Renal pelvis (tissue), 4 donors: Measurements from ENCODE around the gene ABCA7. TPM values are rescaled to one million over a fixed set of nuclear protein-coding genes. Genes with fewer than 3 reads are reported as not detected.

Experiments
- DNase-seq: peaks from one replicate; pipeline ENCODE4 v3.0.0-alpha.2; 2013
- polyA plus RNA-seq, 3 donors: library from polyadenylated mRNA; unstranded; fragments of 120-200 nt; gene quantifications; one replicate each; pipeline ENCODE4 v1.2.1, GENCODE V29; 2013; ENCODE audit not compliant: insufficient read length in 3 of 3

The ABCA7 gene
- polyA plus RNA-seq, 3 donors: 8.9 to 11.6 (median 9.6) TPM

DNA sequence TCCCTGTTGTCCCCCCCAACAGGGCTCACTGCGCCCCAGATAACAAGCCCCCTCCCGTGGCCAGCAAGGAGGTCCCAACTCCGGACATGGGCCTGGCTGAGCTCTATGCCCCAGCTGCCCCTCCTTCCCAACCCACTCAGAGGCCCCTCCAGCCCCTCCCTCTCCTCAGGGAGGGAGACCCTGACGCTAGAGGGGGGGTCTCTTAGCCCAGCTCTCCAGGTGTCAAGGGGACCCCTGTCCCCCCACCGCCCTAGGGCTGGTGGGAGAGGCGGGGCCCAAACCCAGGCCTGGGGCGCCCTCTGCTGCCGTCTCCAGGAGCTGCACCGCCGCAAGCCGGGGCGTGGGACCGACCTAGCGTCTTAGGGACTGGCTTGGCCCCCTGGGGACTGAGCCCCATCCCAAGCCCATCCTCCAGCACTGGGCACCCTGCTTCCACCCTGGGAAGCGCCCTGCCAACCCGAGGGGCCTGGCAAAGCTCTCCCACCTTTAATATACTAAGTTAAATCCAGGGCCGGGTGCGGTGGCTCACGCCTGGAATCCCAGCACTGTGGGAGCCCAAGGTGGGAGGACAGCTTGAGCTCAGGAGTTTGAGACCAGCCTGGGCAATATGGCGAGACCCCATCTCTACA is 38.3 kb upstream of the ABCA7 start:
- DNase-seq: no peak

DNA sequence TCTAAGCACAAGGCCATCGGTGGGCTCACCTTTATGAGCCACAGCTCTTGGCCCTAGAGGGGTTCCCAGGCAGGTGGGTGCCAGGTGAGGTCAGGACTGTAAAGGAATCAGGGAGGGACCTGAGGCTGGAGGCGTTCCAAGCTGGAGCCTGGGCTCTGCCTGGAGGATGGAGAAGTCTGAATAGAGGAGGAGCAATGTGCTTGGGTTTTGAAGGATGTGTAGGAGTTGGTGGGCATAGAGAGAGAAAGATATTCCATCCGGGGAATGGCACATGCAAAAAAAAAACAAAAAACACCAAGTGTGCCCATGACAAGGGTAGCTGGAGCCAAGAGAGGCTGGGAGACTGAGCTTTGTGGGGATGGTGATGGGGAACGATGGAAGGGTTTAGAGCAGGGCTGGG is 37.3 kb upstream of the ABCA7 start:
- DNase-seq: no peak

DNA sequence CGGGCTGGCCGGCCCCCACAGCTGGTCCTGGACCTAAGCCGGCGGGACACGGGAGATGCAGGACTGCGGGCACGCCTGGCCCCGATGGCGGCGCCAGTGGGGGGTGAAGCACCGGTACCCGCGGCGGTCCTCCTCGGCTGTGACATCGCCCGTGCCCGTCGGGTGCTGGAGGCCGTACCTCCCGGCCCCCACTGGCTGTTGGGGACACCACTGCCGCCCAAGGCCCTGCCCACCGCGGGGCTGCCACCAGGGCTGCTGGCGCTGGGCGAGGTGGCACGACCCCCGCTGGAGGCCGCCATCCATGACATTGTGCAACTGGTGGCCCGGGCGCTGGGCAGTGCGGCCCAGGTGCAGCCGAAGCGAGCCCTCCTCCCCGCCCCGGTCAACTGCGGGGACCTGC is 36.6 kb upstream of the ABCA7 start:
- no peak for DNase-seq

DNA sequence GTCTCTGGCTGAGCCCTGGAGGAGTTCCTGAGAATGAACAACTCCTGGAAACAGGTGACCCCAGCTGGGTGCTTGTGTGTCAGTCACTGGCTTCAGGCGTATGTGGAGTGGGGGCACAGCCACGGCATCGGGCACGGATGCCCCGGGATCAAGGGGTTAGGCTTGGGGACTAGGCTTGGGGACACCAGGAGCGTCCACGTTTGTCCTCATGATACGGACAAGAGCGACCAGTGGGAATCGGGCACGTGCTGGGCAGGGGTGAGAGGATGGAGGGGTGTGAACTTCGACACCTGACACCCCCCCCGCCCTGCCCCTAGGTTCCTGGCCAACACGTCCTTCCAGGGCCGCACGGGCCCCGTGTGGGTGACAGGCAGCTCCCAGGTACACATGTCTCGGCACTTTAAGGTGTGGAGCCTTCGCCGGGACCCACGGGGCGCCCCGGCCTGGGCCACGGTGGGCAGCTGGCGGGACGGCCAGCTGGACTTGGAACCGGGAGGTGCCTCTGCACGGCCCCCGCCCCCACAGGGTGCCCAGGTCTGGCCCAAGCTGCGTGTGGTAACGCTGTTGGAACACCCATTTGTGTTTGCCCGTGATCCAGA is 35.6 kb upstream of the ABCA7 start:
- no peak for DNase-seq

DNA sequence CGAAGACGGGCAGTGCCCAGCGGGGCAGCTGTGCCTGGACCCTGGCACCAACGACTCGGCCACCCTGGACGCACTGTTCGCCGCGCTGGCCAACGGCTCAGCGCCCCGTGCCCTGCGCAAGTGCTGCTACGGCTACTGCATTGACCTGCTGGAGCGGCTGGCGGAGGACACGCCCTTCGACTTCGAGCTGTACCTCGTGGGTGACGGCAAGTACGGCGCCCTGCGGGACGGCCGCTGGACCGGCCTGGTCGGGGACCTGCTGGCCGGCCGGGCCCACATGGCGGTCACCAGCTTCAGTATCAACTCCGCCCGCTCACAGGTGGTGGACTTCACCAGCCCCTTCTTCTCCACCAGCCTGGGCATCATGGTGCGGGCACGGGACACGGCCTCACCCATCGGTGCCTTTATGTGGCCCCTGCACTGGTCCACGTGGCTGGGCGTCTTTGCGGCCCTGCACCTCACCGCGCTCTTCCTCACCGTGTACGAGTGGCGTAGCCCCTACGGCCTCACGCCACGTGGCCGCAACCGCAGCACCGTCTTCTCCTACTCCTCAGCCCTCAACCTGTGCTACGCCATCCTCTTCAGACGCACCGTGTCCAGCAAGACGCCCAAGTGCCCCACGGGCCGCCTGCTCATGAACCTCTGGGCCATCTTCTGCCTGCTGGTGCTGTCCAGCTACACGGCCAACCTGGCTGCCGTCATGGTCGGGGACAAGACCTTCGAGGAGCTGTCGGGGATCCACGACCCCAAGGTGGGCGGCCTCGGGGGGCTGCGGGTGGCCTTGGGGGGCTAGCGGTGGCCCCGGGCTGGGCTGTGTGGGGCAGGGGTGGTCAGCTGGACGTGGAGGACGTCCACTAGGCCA is 34.9 kb upstream of the ABCA7 start:
- no peak for DNase-seq

DNA sequence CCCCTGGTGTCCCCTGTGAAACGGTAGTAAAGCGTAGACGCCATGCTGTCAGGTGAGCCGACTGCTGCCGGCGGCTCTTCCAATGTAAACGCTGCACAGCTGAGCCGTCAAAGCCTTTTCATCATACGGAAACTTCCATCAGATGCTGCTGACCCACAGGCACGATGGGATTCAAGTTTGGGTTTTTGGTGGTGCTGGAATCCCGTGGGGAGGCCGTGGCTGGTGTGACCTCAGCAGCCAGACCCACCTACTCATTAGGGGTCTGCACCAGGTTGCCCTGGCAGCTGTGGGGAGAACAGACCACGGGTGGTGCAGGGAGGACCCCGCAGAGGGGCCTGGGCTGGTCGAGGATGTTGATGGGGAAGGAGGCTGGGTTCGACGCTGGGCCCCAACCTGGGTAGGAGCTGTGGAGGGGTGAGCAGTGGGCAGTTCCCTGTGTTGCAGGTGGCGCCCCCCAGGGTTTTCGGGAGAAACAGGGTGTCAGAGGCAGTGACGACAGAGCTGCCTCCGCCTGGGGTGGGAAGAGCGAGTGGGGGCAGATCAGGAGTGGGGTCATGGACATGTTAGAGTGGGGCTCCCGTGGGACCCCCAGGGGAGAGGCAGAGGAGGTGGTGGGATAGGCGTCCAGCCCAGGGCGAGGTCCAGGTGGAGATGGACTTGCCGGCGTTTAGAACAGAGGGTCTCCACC is 33.1 kb upstream of the ABCA7 start:
- no peak for DNase-seq

DNA sequence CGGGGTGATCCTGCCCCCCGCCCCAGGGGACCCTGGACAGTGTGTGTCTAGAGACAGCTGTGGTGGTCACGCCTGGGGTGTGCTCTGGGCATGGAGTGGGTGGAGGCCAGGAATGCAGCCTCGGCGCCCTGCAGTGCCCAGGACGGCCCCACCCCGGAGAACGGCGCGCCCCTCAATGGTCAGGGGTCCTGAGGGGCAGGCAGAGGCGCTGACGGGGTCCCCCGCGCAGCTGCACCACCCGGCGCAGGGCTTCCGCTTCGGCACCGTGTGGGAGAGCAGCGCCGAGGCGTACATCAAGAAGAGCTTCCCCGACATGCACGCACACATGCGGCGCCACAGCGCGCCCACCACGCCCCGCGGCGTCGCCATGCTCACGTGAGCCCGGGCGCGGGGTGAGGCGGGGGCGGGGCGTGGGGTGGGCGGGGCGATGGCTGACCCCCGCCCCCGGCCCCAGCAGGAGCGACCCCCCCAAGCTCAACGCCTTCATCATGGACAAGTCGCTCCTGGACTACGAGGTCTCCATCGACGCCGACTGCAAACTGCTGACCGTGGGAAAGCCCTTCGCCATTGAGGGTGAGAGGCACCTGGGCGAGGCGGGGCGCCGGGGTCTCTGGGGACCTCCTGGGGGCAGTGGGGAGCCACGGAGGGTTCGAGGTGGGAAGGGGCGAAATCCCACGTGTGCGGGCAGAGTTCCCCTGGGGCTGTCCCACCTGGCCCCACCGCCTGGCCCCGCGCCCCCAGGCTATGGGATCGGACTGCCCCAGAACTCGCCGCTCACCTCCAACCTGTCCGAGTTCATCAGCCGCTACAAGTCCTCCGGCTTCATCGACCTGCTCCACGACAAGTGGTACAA is 32.3 kb upstream of the ABCA7 start:
- no peak for DNase-seq

DNA sequence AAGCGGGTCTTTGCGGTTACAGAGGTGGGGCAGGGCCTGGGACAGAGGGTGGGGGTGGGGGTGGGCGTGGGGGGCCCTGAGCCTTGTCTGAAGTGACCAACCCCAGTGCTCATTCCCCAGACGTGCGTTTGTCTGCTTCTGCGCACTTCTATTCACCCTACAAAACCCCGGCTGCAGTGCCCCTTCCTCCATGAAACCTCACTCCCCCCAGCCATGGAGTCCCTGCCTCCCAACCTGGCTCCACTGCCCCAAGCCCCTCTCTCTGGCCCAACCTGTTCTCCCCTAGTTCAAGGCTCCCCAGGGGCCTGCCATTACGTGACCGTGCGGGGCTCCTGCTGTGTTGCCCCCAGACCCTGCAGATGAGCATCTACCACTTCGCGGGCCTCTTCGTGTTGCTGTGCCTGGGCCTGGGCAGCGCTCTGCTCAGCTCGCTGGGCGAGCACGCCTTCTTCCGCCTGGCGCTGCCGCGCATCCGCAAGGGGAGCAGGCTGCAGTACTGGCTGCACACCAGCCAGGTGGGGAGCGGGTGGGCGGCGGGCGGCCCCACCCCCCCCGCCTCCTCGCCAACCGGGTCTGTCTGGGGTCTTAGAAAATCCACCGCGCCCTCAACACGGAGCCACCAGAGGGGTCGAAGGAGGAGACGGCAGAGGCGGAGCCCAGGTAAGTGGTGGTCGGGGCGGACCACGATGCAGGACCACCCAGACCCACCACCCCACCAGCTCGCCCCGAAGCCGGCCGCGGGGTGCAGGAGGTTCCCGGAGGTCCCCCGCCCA is 31.5 kb upstream of the ABCA7 start:
- no peak for DNase-seq

DNA sequence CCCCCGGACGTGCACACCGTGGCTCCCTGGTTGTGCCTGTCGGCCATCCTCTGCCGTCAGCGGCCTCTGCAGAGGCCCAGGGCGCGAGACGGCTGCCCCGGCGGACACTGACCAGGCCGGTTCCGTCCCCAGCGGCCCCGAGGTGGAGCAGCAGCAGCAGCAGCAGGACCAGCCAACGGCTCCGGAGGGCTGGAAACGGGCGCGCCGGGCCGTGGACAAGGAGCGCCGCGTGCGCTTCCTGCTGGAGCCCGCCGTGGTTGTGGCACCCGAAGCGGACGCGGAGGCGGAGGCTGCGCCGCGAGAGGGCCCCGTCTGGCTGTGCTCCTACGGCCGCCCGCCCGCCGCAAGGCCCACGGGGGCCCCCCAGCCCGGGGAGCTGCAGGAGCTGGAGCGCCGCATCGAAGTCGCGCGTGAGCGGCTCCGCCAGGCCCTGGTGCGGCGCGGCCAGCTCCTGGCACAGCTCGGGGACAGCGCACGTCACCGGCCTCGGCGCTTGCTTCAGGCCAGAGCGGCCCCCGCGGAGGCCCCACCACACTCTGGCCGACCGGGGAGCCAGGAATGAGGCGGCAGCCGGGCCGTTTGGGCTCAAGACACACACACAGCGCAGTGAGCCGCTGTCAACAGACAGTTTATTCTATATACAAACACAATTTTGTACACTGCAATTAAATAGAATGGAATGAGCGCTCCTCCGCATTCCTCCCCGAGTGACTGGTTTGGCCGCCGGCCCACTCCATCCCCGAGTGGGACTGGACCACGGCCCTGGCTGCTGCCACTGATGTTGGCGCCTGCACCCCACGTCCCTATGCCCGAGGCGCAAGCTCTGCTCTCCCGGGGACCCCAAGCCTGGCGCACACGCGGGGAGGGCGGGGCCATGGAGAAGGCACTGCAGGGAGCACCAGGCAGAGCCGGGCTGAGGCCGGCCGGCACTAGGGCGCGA is 30.6 kb upstream of the ABCA7 start:
- DNase-seq: no peak

DNA sequence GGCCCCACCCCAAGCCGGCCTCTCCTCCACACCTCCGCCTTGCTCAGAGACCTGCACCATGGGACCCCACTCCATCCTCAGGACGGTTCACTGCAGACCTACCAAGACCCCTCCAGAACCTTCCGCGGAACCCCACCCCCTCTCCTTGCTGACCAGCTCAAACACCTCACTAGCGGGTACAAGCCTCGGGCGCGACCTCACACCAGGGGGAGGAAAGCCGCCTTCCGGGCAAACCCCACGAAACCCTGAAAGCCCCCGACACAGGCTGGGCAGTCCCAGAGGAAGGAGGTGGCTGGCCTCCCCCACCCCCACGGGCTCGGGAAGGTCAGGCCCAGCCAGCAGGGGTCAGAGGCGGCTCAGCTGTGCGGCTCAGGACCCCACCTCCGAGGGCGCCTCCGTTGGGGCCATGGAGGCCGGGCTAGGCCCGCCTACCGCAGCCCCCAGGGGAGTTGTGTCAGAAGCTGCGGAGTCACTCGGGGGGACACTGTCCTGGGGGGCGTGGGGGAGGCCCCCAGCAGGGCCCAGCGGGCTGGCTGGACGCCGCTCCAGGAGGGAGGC is 29.8 kb upstream of the ABCA7 start:
- no peak for DNase-seq

DNA sequence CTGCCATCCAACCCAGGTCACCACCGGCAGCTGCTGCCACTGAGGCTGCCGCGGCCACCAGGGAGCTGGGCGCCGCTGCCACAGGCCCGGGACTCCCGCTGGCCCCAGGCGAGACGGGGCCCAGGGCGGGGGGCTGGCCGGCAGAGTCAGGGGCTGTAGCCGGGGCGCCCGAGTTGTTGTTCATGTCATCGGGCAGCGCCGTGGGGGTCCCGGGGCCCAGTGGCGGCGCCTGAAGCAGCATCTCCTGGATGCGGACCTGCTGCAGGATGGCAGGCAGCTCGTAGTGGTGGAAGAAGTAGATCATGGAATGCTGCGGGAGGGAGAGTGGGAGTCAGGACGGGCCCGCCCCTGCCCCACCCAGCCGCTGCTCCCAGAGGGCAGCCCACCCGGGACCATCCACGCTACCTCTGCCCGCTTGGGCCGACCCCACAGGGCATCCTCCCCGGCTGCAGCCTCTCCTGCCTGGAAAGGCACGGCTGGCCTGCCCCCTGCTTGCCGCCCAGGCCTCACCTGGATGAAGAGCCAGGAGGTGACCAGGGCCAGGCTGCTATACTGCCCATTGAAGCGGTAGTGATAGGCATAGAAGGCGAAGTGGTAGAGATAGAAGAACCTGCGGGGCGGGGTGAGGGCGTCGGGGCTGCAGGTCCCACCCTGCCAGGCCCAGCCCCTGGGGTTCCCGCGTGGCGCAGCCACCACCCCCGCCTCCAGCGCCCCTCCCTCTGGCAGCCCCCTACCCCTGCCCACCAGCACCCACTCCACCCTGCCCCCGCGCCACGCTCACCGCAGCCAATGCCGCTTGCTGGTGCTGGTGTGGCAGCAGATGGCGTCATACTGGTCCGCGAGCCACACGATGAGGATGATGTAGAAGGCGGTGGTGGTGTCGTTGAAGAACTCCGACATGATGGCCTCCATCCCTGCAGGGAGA is 29.1 kb upstream of the ABCA7 start:
- DNase-seq: no peak

DNA sequence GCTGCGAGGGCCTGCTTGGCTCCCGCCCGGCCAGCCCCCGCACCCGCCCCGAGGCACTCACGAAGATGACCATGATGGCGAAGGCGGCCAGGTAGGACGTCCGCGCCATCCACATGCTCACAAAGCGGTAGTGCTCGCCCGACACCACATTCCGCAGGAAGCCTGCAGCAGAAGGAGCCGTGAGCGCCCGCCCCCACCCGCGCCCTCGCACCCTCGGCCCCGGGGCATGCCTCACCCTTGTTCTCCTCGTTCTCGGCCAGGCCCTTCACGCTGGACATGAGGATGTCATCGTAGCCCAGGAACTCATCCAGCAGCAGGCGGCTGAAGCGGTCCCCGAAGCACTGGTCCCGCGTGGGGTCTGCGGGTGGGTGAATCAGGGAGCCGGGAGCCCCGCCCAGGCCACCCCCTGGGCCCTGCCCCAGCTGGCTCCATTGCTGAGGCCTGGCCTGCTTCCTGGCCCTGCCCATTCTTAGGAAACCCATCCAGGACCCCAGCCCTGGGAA is 28.0 kb upstream of the ABCA7 start:
- DNase-seq: no peak

DNA sequence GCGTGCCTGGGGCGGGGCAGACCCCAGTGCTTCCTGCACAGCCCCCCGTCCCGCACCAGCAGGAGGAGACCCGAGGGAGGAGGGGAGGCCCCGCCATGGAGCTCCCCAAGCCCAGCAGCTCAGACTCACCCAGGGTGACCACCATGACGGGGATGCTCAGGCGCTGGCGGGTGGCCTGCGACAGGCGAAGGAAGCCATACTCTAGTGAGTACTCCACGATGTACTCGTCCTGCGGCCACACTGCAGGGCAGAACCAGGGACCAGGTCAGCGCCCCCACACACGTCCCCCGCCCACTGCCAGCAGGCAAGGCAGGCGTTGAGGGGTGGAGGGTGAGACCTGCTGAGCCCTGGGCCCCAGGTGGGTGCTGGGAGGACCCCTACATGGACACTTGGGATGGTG is 27.6 kb upstream of the ABCA7 start:
- DNase-seq: no peak

DNA sequence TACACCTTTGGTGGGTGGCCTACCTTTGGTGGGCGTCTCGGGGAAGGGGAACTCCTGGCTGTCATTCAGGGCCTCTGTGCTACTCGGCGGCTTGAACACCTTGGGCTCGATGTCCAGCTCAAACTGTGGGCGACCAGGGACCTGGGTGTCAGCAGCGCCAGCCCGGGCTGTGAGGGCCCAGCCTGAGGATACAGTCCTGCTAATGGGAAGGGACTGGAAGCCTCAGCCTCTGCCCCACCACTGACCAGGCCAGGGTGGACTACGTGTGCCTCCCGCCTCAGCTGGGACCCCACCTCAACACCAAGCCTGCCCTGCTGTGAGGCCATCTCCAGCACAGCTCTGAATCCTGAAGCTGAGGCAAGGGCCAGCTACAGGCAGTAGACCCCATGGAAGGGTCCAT is 26.7 kb upstream of the ABCA7 start:
- DNase-seq: no peak

DNA sequence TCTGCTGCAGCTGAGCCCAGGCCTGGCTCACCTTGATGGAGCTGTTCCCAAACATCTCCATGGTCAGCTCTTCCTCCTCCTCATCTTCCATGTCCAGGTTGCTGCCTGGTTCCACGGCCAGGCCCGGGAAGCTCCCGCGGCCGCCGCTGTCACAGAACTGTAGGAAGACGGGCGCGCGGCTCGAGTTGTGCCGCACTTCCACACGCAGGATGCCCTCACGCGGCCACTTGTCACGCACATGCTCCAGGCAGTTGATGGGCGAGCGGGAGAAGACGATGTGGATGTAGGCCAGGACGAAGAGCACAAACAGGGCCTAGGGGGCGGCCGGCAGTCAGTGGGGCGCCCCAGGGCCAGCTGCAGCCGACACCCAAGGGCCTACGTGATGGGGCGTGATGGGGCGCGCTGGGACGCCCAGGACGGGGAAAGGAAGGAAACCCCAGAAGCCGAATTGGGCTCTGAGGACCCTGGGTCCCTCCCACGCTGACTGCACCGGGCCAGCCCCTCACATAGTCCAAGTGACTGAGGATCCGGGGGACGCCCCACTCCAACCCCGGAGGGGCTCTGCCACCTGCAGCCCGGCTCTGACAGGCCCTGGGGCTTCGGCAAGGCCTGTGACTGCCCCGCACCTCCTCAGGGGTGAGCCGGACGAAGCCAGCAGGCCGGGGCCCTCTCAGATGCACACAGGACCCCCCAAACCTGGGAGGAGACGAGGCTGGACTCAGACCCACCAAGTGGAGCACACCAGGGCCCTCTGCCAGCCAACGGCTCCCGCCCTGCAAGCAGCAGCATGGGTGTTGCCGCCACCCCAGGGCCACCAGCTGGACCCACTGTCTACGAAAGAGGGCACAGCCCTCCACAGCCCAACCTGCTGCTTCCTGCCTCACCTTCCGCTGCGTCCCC is 25.5 kb upstream of the ABCA7 start:
- DNase-seq: no peak

DNA sequence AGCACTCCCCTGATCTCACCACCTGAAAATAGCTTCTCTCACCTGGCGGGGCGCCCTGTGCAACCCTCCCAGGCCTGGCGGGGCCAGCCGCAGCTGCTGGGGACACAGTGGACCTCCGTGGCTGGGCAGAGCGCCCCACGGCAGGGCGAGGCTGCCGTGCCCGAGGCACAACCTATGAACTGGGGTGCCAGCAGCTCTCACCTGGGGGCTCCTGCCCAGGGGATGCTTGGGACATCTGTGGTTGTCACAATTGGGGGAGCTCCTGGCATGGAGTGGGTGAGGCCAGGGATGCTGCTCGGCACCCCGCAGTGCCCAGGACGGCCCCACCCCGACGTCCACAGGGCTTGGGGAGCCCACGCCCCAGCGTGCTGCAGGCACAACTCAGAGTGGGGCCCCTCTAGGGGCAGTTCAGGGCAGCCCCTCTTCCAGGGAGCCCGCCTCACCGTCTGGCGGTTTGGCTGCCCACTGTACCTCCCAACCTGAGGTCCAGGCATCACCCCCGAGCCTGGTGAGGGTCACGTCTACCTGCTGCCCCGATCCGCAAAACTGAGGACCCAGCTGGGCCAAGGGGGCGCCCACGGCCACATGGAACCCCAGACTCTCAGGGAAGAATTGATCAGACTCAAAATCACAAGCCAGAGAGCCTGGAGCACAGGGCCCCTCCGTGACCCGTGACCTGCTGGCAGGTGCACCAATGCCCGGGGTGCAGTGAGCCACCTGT is 24.7 kb upstream of the ABCA7 start:
- DNase-seq: no peak
